Measurements from ENCODE around the gene KLHL29. TPM values are rescaled to one million over a fixed set of nuclear protein-coding genes. Genes with fewer than 3 reads are reported as not detected.

KLHL29 gene
- total RNA-seq, 2 donors from 2014 or later: 1.0 to 2.4 TPM

GRCh38 chr2:23600346-23600745 is 215.4 kb downstream of the KLHL29 start:
- Mint-ChIP-seq H3K4me3 (no peak overlapping the region), H3K4me1 (peaks cover 10% of the 10 kb centered on the region), H3K27me3 (ENCODE audit: insufficient read depth) (no peaks in the 10 kb centered on the region), H3K27ac (no peak overlapping the region), H3K9me3 (no peaks in the 10 kb centered on the region), H3K36me3 (ENCODE audit: low read depth) (no peaks in the 10 kb centered on the region)
- Histone ChIP-seq H3K36me3 (ENCODE audit: control insufficient read depth, insufficient read depth, low read length) (no peaks in the 10 kb centered on the region), H3K27ac (ENCODE audit: low read depth, low read length) (no peak overlapping the region), H3K4me1 (ENCODE audit: control insufficient read depth, insufficient read depth, low read length) (no peaks in the 10 kb centered on the region), H3K9ac (ENCODE audit: extremely low read depth, low read length, poor library complexity, severe bottlenecking) (no peak overlapping the region), H3K9me3 (ENCODE audit: control insufficient read depth, low read length) (no peaks in the 10 kb centered on the region), H3K27me3 (ENCODE audit: control insufficient read depth, insufficient read depth, low read length, poor library complexity, severe bottlenecking) (no peaks in the 10 kb centered on the region), H3K4me3 (ENCODE audit: low read length) (no peak overlapping the region)
- DNase-seq: no peak
- WGBS, 2 experiments (ENCODE audit: insufficient coverage in 1 of 2, insufficient read length in 1 of 2): 91 to 92% methylated on average over 7 of the region's 7 CpGs
- TF ChIP-seq CTCF (conservative IDR thresholded peaks at IDR 0.05): no peak

GRCh38 chr2:23601301-23601965 is 216.5 kb downstream of the KLHL29 start:
- 80 to 83% methylated on average over 6 to 8 of the region's 8 CpGs for WGBS, 2 experiments (ENCODE audit: insufficient coverage in 1 of 2, insufficient read length in 1 of 2)
- no peaks in the 10 kb centered on the region for H3K9me3 ChIP-seq (ENCODE audit: control insufficient read depth, low read length)
- Mint-ChIP-seq H3K9me3 (no peaks in the 10 kb centered on the region), H3K27ac (no peak overlapping the region), H3K4me3 (no peak overlapping the region), H3K27me3 (ENCODE audit: insufficient read depth) (no peaks in the 10 kb centered on the region), H3K36me3 (ENCODE audit: low read depth) (no peaks in the 10 kb centered on the region), H3K4me1 (peaks cover 1% of the 10 kb centered on the region)
- no peak overlapping the region for H3K9ac ChIP-seq (ENCODE audit: extremely low read depth, low read length, poor library complexity, severe bottlenecking)
- H3K4me1 ChIP-seq (ENCODE audit: control insufficient read depth, insufficient read depth, low read length): no peaks in the 10 kb centered on the region
- no peaks in the 10 kb centered on the region for H3K27me3 ChIP-seq (ENCODE audit: control insufficient read depth, insufficient read depth, low read length, poor library complexity, severe bottlenecking)
- H3K27ac ChIP-seq (ENCODE audit: low read depth, low read length): no peak overlapping the region
- no peak overlapping the region for H3K4me3 ChIP-seq (ENCODE audit: low read length)
- no peak for TF ChIP-seq CTCF (conservative IDR thresholded peaks at IDR 0.05)
- DNase-seq: no peak
- H3K36me3 ChIP-seq (ENCODE audit: control insufficient read depth, insufficient read depth, low read length): no peaks in the 10 kb centered on the region

- Mint-ChIP-seq H3K36me3 (ENCODE audit: low read depth) (no peaks in the 10 kb centered on the region), H3K9me3 (no peaks in the 10 kb centered on the region), H3K4me3 (no peak overlapping the region), H3K27ac (peak overlapping the region; percentile 18), H3K4me1 (no peaks in the 10 kb centered on the region), H3K27me3 (ENCODE audit: insufficient read depth) (no peaks in the 10 kb centered on the region)
- 82 to 88% methylated on average over 11 to 12 of the region's 12 CpGs for WGBS, 2 experiments (ENCODE audit: insufficient coverage in 1 of 2, insufficient read length in 1 of 2)
- no peak overlapping the region for H3K4me3 ChIP-seq (ENCODE audit: low read length)
- no peak for DNase-seq
- TF ChIP-seq CTCF (conservative IDR thresholded peaks at IDR 0.05): no peak
- no peak overlapping the region for H3K9ac ChIP-seq (ENCODE audit: extremely low read depth, low read length, poor library complexity, severe bottlenecking)
- no peaks in the 10 kb centered on the region for H3K36me3 ChIP-seq (ENCODE audit: control insufficient read depth, insufficient read depth, low read length)
- no peaks in the 10 kb centered on the region for H3K27me3 ChIP-seq (ENCODE audit: control insufficient read depth, insufficient read depth, low read length, poor library complexity, severe bottlenecking)
- H3K9me3 ChIP-seq (ENCODE audit: control insufficient read depth, low read length): no peaks in the 10 kb centered on the region
- H3K4me1 ChIP-seq (ENCODE audit: control insufficient read depth, insufficient read depth, low read length): no peaks in the 10 kb centered on the region
- H3K27ac ChIP-seq (ENCODE audit: low read depth, low read length): no peak overlapping the region
Observed at GRCh38 chr2:23602116-23602515, 217.1 kb downstream of the KLHL29 start.

All from endodermal cell (in vitro differentiated cells).